Activated naive CD4-positive, alpha-beta T cell treated with anti-CD3 and anti-CD28 coated beads for 36 hours (primary cell): ENCODE measurements around the gene NPBWR2. TPM values are rescaled to one million over a fixed set of nuclear protein-coding genes. Genes with fewer than 3 reads are reported as not detected.

Source experiments
- CTCF ChIA-PET: fragments of 350-600 bp; sonication (Branson Sonifier 250); formaldehyde crosslinking; loops from one replicate; lab custom pipeline; 2021; ENCODE audit warnings: antibody characterized with exemption; lab: Charles Lee
- DNase-seq: peaks from one replicate; pipeline ENCODE4 v3.0.0-alpha.2; 2020
- H3K27ac Mint-ChIP-seq: one replicate; pipeline ENCODE4 v1.8.0; 2021; ENCODE audit warnings: mild to moderate bottlenecking, mixed read lengths
- H3K27me3 Mint-ChIP-seq: one replicate; pipeline ENCODE4 v1.8.0; 2021; ENCODE audit warnings: low read depth, mixed read lengths
- H3K36me3 Mint-ChIP-seq: one replicate; pipeline ENCODE4 v1.8.0; 2021; ENCODE audit warnings: low read depth, mixed read lengths
- H3K4me1 Mint-ChIP-seq: one replicate; pipeline ENCODE4 v1.8.0; 2021; ENCODE audit warnings: low read depth, mixed read lengths
- H3K4me3 Mint-ChIP-seq: one replicate; pipeline ENCODE4 v1.8.0; 2021; ENCODE audit warnings: mild to moderate bottlenecking, moderate library complexity, mixed read lengths
- H3K9me3 Mint-ChIP-seq: one replicate; pipeline ENCODE4 v1.8.0; 2021; ENCODE audit warnings: mixed read lengths
- intact Hi-C: fragments of 100-400 bp; cut with micrococcal nuclease; formaldehyde crosslinking; loops from one replicate; pipeline ENCODE4 v1.15.1; 2023
- total RNA-seq, 2 experiments: library from RNA; stranded (reverse); gene quantifications; one replicate each; pipeline ENCODE4 v1.2.3, GENCODE V29; 2021

NPBWR2 gene
- total RNA-seq, 2 experiments from 2014 or later: not detected

DNA sequence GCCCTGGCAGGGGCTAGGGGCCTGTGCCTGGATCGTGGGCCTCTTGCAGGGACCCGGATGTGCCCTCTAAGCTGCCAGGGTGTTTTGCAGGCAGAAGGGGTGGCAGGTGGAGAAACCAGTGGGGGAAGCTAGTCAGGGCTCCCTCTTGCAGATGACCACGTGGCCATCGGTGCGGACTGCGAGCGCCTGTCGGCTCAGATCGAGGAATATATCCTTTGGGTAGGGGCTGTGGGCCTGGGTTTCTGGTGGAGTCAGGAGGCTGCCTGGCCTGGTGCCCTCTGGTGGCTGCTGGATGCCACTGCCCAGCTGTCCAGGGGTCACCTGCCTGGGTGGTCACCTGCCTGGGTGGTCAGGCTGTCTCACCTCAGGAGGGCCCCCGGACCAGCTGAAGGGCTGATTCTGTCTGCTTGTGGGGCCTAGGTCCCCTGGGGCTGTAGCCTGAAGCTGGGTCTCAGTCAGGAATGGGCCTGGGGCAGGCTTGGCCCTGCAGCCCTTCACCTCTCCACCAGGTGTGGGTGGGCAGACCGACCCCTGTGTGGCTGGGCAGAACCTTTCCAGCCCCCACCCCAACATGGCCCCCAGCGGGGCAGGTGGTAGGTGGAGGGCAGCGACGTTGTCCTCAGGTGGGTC, 37.6 kb downstream of the NPBWR2 start:
- intact Hi-C loops: loop anchor here (10.0 kb wide), 1 partner anchor 415 kb away; the partner anchor contains the start of genes RTEL1 and STMN3
- no peak for DNase-seq
- Mint-ChIP-seq H3K9me3 (no peaks in the 10 kb centered on the region), H3K4me1 (peaks cover 28% of the 10 kb centered on the region), H3K27me3 (no peaks in the 10 kb centered on the region), H3K4me3 (no peak overlapping the region), H3K36me3 (no peaks in the 10 kb centered on the region), H3K27ac (no peak overlapping the region)
- CTCF ChIA-PET: interaction anchor here (0.8 to 1.3 kb wide), 2 partner anchors 12 to 31 kb away, joined by 3 to 7 read pairs; no protein-coding TSS in a partner anchor

DNA sequence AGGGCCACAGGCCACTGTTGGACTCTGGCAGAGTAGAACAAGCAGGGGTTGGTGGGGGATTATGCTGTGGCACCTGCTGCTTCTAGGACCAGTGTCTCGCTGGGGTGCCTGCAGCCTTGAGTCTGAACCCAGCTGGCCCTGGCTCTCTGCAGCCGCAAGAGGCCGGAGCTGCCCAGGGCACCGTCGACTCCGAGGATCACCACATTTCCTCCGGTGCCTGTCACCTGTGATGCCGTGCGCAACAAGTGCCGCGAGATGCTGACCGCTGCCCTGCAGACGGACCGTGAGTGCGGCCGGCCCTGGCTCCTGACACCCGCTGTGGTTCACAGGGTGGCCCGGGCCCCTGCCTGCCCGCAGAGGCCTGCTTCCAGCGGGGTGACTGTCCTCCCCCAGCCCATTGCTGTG, 38.2 kb downstream of the NPBWR2 start:
- CTCF ChIA-PET: interaction anchor here (0.8 to 1.3 kb wide), 2 partner anchors 12 to 30 kb away, joined by 3 to 7 read pairs; no protein-coding TSS in a partner anchor
- Mint-ChIP-seq H3K27me3 (no peaks in the 10 kb centered on the region), H3K4me1 (peaks cover 33% of the 10 kb centered on the region), H3K4me3 (no peak overlapping the region), H3K9me3 (no peaks in the 10 kb centered on the region), H3K27ac (no peak overlapping the region), H3K36me3 (no peaks in the 10 kb centered on the region)
- intact Hi-C loops: loop anchor here (10.0 kb wide), 1 partner anchor 414 kb away; the partner anchor contains the start of genes RTEL1 and STMN3
- DNase-seq: no peak

DNA sequence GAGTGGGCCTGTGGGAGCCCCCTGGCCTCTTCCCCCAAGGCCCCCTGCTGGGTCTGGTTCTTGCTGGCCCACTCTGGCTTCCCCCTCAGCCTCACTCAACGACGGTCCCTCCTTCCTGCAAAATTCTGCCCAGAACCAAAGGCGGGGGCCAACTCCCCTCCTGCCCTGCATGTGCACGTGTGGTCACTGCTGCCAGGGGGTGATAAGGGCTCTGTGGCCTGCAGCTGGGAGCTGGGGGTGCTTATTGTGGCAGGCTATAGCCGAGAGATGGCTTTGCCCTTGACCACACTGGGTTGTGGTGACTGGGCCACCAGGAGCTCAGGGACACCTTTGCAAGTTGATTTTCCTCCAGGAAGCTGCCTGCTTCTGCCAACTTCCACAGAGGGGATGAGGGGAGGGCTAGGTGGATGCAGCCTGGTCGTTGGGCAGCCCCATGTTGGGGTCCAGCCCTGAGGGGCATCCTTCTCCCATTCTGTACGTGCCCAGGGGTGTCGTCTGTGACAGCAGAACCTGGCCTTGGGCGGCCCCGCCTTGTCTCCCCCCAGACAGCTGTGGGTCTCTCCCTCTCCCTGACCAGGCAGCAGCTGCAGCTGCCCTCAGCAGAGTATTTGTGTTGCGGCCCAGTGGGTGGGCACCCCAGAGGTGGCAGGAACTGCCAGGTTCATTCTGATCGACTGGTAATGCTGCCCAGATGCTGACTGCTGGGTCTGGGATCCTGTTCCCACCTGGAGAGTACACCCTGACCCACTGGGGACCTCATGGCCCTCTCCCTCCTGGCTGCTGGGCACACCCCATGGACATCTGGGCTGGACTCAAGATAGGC, 38.8 kb downstream of the NPBWR2 start:
- H3K36me3 Mint-ChIP-seq: no peaks in the 10 kb centered on the region
- H3K4me3 Mint-ChIP-seq: no peak overlapping the region
- no peak overlapping the region for H3K27ac Mint-ChIP-seq
- peaks cover 39% of the 10 kb centered on the region for H3K4me1 Mint-ChIP-seq
- no peaks in the 10 kb centered on the region for H3K9me3 Mint-ChIP-seq
- H3K27me3 Mint-ChIP-seq: no peaks in the 10 kb centered on the region
- DNase-seq: no peak
- intact Hi-C loops: loop anchor here (10.0 kb wide), 1 partner anchor 414 kb away; the partner anchor contains the start of genes RTEL1 and STMN3
- CTCF ChIA-PET: no interaction called here

DNA sequence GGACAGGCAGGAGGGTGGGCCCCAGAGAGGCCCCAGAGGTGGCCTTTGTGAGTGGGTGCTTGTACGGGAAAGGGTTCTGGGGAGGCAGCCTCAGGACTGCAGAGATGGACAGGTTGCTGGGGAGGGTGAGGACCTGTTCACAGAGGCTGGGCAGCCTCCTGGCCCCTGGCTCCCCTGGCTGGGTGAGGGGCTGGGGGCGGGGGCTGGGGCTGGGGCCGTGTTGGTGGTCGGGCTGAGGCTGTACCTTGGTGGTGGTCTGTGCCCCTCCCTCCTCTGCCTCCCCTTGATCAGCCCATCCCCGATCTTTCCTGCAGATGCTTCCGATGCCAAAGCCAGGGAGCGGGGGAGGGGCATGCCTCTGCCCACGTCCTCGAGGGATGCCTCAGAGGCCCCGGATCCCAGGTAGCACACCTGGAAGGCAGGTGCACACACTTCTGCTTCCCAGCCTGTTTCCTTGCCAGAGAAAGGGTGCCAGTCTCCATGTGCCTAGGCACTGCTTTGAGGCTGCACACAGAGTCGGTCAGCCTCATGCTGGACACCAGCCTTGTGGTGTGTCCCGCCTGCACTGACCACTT, 39.5 kb downstream of the NPBWR2 start:
- H3K27me3 Mint-ChIP-seq: no peaks in the 10 kb centered on the region
- no peak overlapping the region for H3K27ac Mint-ChIP-seq
- CTCF ChIA-PET: interaction anchor here (2.1 kb wide), 1 partner anchor 29 kb away, joined by 8 read pairs; no protein-coding TSS in a partner anchor
- no peaks in the 10 kb centered on the region for H3K9me3 Mint-ChIP-seq
- intact Hi-C loops: loop anchor here (10.0 kb wide), 1 partner anchor 413 kb away; the partner anchor contains the start of genes RTEL1 and STMN3
- peaks cover 40% of the 10 kb centered on the region for H3K4me1 Mint-ChIP-seq
- H3K36me3 Mint-ChIP-seq: no peaks in the 10 kb centered on the region
- H3K4me3 Mint-ChIP-seq: no peak overlapping the region
- DNase-seq: no peak

DNA sequence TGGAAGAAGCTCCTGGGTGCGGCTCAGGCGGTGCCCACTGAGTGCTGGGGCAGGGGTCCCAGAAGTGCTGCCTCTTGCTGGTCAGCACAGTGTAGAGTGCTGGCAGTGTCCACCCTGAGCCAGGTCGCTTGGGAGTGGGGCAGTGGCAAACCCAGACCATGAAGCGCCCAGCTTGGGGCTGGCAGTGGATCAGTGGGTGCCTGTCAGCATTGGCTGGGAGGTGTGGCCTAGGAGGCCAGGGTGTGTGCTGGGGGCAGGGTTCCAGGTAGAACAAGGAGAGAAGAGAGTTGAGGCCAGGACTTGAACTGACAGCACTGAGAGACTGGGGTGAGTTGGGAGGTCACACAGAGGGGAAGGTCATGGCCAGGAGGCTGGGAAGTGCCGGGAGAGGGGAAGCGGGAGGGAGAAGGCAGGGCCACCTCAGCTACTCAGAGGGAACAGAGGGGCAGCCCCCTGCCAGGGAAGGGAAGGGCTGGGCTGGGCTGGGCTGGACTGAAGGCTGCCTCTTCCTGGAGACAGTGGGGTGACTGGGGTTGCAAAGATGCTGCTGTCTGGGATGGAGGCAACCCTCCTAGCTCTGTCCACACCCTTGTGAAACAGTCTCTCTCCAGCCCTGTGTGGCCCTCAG, 40.2 kb downstream of the NPBWR2 start:
- no peak overlapping the region for H3K27ac Mint-ChIP-seq
- CTCF ChIA-PET: interaction anchor here (2.1 kb wide), 1 partner anchor 28 kb away, joined by 8 read pairs; no protein-coding TSS in a partner anchor
- H3K27me3 Mint-ChIP-seq: no peaks in the 10 kb centered on the region
- no peak overlapping the region for H3K4me3 Mint-ChIP-seq
- H3K9me3 Mint-ChIP-seq: no peaks in the 10 kb centered on the region
- intact Hi-C loops: loop anchor here (10.0 kb wide), 1 partner anchor 412 kb away; the partner anchor contains the start of genes RTEL1 and STMN3
- no peaks in the 10 kb centered on the region for H3K36me3 Mint-ChIP-seq
- H3K4me1 Mint-ChIP-seq: peaks cover 40% of the 10 kb centered on the region
- no peak for DNase-seq

DNA sequence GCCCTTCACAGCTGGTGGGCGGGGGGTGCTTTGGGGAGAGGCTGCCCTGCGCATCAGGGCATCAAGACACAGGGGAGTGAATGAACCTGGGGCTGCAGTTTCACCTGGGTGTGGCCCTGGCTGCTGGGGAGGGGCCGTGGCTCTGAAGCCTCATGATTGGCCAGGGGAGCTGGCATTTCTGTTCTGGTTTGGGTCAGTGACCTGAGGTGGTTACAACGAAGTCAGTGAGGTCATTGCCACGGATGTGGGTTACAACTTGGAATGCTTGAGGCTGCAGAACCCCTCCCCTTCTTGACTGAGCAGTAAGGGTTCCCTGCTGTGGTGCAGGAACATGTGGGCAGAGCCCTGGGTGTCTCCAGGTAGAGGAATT, 41.4 kb downstream of the NPBWR2 start:
- DNase-seq: peak; percentile 80
- H3K9me3 Mint-ChIP-seq: no peaks in the 10 kb centered on the region
- H3K4me1 Mint-ChIP-seq: peaks cover 42% of the 10 kb centered on the region
- intact Hi-C loops: loop anchor here (10.0 kb wide), 1 partner anchor 411 kb away; the partner anchor contains the start of genes RTEL1 and STMN3
- no peak overlapping the region for H3K4me3 Mint-ChIP-seq
- no peaks in the 10 kb centered on the region for H3K36me3 Mint-ChIP-seq
- H3K27me3 Mint-ChIP-seq: no peaks in the 10 kb centered on the region
- CTCF ChIA-PET: interaction anchor here (1.0 to 2.1 kb wide), 2 partner anchors 27 to 85 kb away, joined by 3 to 8 read pairs; partner anchors contain the start of gene PRPF6
- H3K27ac Mint-ChIP-seq: no peak overlapping the region

DNA sequence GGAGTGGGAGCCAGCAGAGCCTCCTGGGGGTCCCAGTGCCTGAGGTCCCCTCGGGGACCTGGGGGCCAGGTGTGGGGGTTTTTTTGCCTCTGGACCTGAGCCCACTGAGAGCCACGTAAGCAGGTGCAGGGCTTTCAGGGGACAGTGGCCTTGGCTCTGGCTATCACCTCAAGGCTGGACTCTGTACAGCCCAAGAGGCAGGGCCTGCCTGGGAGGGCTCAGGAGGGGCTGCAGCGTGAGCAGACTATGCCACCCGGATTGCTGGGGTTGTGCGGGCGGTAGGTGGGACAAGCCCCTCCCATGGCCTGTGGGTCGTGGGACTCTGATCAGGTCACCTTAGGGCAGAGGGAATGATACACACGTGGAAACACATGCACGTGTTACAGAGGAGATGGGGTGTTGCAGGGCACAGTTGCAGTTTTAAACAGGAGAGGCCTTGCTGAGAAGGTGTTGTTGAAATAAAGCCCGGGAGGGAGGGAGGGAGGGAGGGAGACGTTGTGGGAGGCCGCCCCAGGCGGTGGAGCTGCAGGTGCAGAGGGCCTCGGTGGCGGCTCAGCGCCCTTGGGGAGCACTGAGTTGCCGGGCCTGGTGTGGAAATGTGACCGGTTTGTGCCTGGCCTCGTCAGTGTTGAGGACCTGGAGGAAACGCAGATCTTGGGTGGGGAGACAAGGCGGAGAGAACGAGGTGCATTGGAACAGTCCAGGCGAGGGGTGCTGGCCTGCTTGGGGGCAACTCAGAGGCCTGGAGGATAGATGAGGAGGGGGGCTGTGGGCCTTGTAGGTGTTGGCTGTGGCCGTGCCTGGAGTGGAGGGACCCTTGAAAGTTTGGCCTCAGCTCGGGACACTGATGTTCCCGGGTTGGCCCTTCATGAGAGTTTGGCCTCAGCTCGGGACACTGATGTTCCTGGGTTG, 42.0 kb downstream of the NPBWR2 start:
- intact Hi-C loops: loop anchor here (10.0 kb wide), 1 partner anchor 411 kb away; the partner anchor contains the start of genes RTEL1 and STMN3
- Mint-ChIP-seq H3K27ac (no peak overlapping the region), H3K9me3 (no peaks in the 10 kb centered on the region), H3K4me3 (no peak overlapping the region), H3K4me1 (peaks cover 42% of the 10 kb centered on the region), H3K36me3 (no peaks in the 10 kb centered on the region), H3K27me3 (no peaks in the 10 kb centered on the region)
- CTCF ChIA-PET: interaction anchor here (1.0 to 2.1 kb wide), 2 partner anchors 26 to 85 kb away, joined by 3 to 8 read pairs; partner anchors contain the start of gene PRPF6
- DNase-seq: no peak

DNA sequence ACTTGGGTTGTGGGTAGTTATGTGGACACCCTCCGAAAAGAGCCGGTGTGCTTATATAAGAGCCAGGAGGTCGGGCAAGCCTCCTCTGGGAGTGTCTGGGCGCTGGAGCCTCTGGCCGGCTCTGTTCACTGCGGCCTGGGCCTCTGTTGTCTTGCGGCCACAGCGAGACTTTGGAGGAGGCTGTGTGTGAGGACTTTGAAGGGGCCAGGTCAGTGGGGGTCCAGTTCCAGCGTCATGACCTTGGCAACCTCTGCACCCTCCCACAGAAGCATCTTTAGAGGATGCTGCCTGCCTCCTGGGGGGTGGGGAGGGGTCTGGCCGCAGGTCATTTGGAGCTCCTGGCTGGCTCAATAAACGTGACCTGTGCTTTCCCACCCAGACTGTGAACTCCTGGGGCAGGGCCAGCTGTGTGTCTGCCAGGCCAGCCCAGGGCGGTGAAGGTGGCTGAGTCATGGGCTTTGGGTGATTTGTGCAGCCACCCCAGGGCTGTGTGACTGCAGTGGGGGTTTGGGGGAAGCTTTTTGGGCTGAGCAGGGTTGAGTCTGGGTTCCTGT, 43.1 kb downstream of the NPBWR2 start:
- CTCF ChIA-PET: interaction anchor here (1.2 kb wide), 1 partner anchor 84 kb away, joined by 3 read pairs; the partner anchor contains the start of gene PRPF6

DNA sequence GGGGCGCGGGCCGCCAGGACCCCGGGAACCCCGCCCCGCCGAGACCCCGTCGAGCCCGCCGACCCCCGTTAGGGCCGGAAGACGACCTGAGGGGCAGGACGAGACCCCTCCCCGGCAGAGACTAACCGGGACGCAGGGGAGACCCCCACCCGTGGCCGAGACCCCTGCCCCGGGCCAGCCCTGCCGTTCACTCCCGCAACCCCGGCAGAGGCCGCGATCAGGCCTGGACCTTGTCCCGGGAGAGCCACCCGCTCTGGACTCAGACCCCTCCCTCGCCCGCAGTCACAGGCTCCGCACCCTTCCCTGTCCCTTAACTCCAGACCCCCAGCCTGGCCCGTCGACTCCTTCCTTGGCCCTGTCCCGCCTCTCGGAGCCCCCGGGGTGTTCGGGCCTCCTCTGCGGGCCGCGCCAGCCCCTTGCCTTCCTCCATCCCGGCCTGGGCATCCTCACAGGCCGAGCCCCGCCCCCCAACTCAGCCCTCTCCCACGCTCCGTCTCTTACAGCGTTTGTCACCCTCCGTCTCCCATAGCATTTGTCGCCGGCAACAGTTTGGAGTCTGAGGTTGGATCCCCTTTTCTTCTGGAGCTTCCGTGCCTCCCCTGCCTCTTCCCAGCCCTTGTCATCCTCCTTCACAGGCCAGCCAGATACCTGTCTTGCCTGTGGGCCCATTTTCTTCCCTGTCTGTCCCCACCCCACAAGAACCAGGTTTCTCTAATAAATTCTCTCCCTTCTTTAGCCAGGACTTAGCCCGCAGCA, 43.8 kb downstream of the NPBWR2 start:
- H3K4me1 Mint-ChIP-seq: peaks cover 42% of the 10 kb centered on the region

More for the DNA sequence above, 43.1 kb downstream of the NPBWR2 start:
- H3K4me1 Mint-ChIP-seq: peaks cover 42% of the 10 kb centered on the region
- intact Hi-C loops: loop anchor here (10.0 kb wide), 1 partner anchor 409 kb away; the partner anchor contains the start of genes RTEL1 and STMN3
- no peaks in the 10 kb centered on the region for H3K27me3 Mint-ChIP-seq
- no peak for DNase-seq
- no peaks in the 10 kb centered on the region for H3K9me3 Mint-ChIP-seq
- H3K36me3 Mint-ChIP-seq: no peaks in the 10 kb centered on the region
- no peak overlapping the region for H3K27ac Mint-ChIP-seq
- H3K4me3 Mint-ChIP-seq: peak overlapping the region; percentile 89

More for the DNA sequence above, 43.8 kb downstream of the NPBWR2 start:
- Mint-ChIP-seq H3K4me3 (peak overlapping the region; percentile 89), H3K36me3 (no peaks in the 10 kb centered on the region), H3K27me3 (no peaks in the 10 kb centered on the region), H3K9me3 (no peaks in the 10 kb centered on the region), H3K27ac (peak overlapping the region; percentile 54)
- CTCF ChIA-PET: interaction anchor here (0.9 to 1.4 kb wide), 3 partner anchors 24 to 83 kb away, joined by 3 to 5 read pairs (median 3); partner anchors contain the start of gene PRPF6
- intact Hi-C loops: loop anchor here (1.0 to 10.0 kb wide), 5 partner anchors 14 to 409 kb away; partner anchors contain the start of genes PRPF6, RTEL1, STMN3 and UCKL1
- DNase-seq: peak; percentile 49
